ENCODE data around the gene C19orf25.

GRCh38 chr19:1488282-1488601 is 9.2 kb upstream of the C19orf25 start:
- no peak for TF ChIP-seq CTCF (IDR thresholded peaks at IDR 0.05)
- no peak for TF ChIP-seq POLR2A (IDR thresholded peaks at IDR 0.05)
- TF ChIP-seq POLR2AphosphoS5 (IDR thresholded peaks at IDR 0.05; ENCODE audit: insufficient read depth in 1 of 2, low read depth in 1 of 2) = no peak
